Liver (tissue), 3 donors: ENCODE data around the gene DIPK1B.

Source experiments
- ATF3 ChIP-seq: IDR thresholded peaks from 2 replicates; pipeline ENCODE4 v1.6.1; 2016; ENCODE audit warnings: antibody characterized with exemption
- CTCF ChIP-seq: fragments of 150-350 bp; IDR thresholded peaks from 2 replicates; pipeline ENCODE4 v1.5.1; 2017; ENCODE audit warnings: improper control_type of control experiment, low read depth, low read length; ENCODE audit not compliant: missing input control
- GABPA ChIP-seq, 2 donors: IDR thresholded peaks in 1 of 2; conservative IDR thresholded peaks in 1 of 2; 2 replicates each; pipeline ENCODE4 v1.6.1; 2016; ENCODE audit warnings: antibody characterized with exemption in 2 of 2, mild to moderate bottlenecking in 1 of 2, moderate library complexity in 1 of 2
- HNF4G ChIP-seq: IDR thresholded peaks from 2 replicates; pipeline ENCODE4 v1.6.1; 2016; ENCODE audit warnings: antibody characterized with exemption
- RAD21 ChIP-seq, 2 donors: IDR thresholded peaks; 2 replicates each; pipeline ENCODE4 v1.6.1; 2016; ENCODE audit warnings: antibody characterized with exemption in 2 of 2, mild to moderate bottlenecking in 2 of 2
- REST ChIP-seq: IDR thresholded peaks from 2 replicates; pipeline ENCODE4 v1.6.1; 2016; ENCODE audit warnings: antibody characterized with exemption, mild to moderate bottlenecking
- SP1 ChIP-seq: IDR thresholded peaks from 2 replicates; pipeline ENCODE4 v1.6.1; 2018; ENCODE audit warnings: antibody characterized with exemption, mild to moderate bottlenecking
- TAF1 ChIP-seq: conservative IDR thresholded peaks from 2 replicates; pipeline ENCODE4 v1.6.1; 2016; ENCODE audit warnings: antibody characterized with exemption, mild to moderate bottlenecking
- TF ChIP-seq, protein P1 (sequence below): IDR thresholded peaks from 2 replicates; pipeline ENCODE4 v1.6.1; 2016; ENCODE audit warnings: antibody characterized with exemption
- TF ChIP-seq, protein P2 (sequence below): IDR thresholded peaks from 2 replicates; pipeline ENCODE4 v1.6.1; 2016; ENCODE audit warnings: antibody characterized with exemption
- donor health status: healthy.
- donor health status: healthy.

GRCh38 chr9:136742591-136743391 lies 30.4 kb downstream of the DIPK1B start, which contains the start of gene LCN10:
- no peak for TF ChIP-seq SP1
- no peak for TF ChIP-seq CTCF
- TF ChIP-seq, protein P1, sequence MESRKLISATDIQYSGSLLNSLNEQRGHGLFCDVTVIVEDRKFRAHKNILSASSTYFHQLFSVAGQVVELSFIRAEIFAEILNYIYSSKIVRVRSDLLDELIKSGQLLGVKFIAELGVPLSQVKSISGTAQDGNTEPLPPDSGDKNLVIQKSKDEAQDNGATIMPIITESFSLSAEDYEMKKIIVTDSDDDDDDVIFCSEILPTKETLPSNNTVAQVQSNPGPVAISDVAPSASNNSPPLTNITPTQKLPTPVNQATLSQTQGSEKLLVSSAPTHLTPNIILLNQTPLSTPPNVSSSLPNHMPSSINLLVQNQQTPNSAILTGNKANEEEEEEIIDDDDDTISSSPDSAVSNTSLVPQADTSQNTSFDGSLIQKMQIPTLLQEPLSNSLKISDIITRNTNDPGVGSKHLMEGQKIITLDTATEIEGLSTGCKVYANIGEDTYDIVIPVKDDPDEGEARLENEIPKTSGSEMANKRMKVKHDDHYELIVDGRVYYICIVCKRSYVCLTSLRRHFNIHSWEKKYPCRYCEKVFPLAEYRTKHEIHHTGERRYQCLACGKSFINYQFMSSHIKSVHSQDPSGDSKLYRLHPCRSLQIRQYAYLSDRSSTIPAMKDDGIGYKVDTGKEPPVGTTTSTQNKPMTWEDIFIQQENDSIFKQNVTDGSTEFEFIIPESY = no peak
- TF ChIP-seq TAF1 = no peak
- no peak for TF ChIP-seq REST
- no peak for TF ChIP-seq HNF4G
- no peak for TF ChIP-seq ATF3
- TF ChIP-seq, protein P2, sequence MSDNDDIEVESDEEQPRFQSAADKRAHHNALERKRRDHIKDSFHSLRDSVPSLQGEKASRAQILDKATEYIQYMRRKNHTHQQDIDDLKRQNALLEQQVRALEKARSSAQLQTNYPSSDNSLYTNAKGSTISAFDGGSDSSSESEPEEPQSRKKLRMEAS = no peak
- no peak for TF ChIP-seq RAD21 (IDR thresholded peaks at IDR 0.05)
- no peak for TF ChIP-seq GABPA (IDR thresholded peaks at IDR 0.05 in 1 of 2, conservative IDR thresholded peaks at IDR 0.05 in 1 of 2)
